GM18502 (cell line): Measurements from ENCODE around the gene MLLT11.

Experiments
- ATAC-seq: cut with Tn5 transposase; IDR thresholded peaks from one replicate; pipeline ENCODE4 v1.9.1; 2021; ENCODE audit warnings: mild to moderate bottlenecking; ENCODE audit not compliant: unreplicated experiment, poor library complexity

MLLT11 gene, protein sequence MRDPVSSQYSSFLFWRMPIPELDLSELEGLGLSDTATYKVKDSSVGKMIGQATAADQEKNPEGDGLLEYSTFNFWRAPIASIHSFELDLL

DNA sequence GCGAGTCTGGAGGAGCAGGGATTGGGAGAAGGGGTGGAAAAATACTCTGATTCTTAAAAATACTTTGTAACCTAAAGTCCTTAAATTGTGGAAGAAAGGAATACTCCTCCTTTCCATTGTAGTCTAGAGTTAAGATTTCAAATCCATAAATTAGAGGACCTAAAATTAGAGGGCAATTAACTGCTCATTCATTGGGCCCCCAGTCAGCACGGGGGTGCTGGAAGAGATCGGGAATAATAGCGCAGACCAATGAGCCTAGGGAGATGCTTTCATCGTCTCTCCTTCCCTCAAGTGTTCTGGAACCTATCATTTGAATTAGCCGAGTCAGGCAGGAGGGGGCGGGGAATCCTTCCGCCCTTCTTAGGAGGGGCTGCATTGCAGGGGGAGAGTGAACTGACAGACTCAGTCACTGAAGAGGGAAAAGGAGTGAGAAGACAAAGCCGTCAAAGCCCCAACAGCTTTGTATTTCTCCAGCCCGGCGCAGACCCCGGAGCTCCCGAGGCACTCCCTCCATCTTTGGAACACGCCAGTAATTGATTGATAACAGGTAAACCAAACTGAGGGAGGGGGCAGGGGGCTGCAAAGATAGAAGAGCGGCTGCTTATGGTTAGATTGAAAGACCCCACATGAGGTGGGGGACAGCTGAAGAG, at the start of gene MLLT11:
TSS of gene MLLT11 (plus strand) at position 391 of the 650 bp plus-strand sequence. CDS start 6,828 bp downstream, outside the sequence.
- no peak for ATAC-seq

DNA sequence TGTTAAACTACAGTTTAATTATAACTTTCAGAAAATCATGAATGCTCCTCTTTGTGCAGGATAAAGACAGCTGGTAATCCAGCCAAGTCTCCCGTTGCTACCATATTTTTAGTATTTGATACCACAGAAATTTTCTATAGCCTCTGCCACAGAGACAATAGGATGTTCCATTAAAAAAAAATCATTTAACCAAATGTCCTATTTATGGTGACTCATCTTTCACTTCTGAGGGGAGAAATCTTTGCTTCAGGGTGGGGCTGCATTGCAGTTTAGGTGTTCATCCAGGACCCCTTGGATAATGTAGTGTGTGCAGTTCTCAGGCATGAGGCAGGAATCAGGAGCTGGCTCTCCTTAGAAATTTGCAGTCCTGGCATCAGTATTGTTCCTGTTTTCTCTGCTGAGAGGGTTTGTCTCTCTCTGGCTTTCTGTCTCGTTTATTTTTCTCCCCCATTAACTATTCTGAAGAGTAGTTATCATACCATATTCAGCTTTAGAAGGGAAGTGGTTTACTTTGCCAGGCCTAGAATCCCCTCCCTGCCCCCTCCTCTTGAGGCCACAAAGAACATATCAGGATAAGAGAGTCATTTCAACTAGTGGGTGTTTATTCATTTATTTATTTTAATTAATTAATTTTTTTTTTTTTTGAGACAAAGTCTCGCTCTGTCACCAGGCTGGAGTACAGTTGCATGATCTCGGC, 48.9 kb upstream of the MLLT11 start:
- ATAC-seq = no peak

DNA sequence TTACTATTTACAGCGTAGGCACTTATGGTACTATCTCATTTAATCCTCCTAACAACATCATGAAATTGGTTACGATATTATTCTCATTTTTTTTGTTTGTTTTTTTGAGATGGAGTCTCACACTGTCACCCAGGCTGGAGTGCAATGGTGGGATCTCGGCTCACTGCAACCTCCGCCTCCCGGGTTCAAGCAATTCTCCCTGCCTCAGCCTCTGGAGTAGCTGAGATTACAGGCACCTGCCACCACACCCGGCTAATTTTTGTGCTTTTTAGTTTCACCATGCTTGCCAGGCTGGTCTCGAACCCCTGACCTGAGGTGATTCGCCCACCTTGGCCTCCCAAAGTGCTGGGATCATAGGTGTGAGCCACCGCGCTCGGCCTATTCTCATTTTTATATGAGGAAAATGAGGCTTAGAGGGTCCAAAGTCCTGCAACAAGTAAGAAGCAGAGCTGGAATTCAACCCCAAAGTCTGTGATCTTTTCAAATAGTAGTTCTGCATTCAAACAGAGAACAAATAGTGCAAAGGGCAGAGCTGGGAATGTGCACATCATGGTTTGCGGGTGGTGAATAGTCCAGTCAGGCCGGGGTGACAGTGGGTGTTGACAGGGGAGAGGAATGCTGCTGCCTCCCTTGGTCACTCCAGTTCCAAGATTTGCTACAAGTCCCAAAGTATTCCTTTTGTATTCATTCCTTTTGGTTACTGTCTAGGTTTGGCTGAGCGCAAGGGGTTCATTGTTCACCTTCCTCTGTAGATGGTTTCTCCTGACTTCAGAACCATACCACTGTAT, 47.3 kb upstream of the MLLT11 start:
- no peak for ATAC-seq

DNA sequence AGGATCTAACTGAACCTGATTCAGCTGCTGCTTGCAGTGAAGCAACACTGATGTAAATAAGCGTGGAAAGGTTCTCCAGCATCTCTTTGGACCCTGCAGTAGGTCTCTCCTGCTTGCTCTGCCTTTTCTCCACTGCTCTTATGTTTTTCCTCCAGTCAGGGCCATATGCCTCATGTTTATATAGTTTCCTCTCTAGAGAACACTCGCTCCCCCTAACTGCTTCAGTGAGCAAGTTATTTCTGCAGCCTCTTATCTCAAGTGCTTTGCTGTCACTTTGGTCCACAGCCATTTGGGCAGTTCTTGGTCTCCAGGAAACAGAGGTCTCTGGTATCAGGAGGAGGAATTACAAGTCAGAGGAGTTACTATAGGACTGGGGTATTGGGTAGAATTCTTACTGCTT, 46.7 kb upstream of the MLLT11 start:
- ATAC-seq = no peak

DNA sequence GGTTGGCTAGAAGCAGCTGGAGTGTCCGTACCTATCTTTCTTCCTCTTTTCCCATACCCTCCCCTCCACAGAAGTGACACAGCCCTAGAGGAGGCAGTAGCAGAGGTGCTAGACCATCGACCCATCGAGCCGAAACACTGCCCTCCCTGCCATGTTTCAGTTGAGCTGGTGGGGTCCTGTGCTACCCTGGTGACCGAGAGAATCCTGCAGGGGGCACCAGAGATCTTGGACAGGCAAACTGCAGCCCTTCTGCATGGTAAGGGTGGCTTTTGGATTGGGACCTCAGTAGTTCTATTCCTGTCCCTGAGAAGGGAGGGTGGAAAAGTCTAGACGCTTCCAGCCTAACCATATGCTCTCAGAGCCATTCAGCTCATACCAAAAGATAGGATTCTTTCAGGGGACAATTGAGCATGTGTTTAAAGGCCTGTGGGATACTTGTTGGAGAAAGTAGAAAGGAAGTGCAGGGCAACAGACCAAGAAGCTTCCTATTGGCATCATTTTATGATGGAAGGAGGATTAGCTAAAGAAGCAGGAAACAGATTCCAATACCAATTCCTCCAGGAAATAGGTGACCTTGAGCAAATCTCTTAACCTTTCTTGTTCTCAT, 35.6 kb upstream of the MLLT11 start:
- no peak for ATAC-seq

DNA sequence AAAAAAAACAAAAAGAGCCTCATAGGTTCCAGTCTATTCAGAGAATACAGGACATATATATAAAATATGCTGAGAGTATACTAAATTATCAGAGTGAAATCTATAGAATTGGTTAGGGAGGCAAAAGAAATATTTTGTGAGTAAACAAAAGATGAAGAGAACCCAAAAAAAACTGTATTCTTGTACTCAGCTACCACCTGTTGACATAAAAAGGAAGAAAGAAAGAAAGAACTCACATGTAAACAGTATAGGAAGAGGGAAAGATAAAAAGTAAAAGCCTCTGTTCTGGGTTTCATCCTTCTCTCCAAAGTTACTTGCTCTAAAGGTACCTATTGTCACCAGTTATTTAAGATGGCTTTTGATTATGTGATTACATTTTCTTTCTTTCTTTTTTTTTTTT, 33.7 kb upstream of the MLLT11 start:
- ATAC-seq = no peak

DNA sequence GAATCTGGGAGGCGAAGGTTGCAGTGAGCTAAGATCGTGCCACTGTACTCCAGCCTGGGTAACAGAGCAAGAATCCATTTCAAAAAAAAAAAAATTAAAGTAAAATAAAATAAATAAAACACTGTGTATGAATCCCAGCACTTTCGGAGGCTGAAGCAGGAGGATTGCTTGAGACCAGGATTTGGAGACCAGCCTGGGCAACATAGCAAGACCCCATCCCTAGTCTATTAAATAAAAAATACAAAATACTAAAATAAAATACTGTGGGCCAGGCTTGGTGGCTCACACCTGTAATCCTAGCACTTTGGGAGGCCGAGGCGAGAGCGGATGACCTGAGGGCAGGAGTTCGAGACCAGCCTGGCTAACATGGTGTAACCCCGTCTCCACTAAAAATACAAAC, 28.0 kb upstream of the MLLT11 start:
- ATAC-seq = no peak

DNA sequence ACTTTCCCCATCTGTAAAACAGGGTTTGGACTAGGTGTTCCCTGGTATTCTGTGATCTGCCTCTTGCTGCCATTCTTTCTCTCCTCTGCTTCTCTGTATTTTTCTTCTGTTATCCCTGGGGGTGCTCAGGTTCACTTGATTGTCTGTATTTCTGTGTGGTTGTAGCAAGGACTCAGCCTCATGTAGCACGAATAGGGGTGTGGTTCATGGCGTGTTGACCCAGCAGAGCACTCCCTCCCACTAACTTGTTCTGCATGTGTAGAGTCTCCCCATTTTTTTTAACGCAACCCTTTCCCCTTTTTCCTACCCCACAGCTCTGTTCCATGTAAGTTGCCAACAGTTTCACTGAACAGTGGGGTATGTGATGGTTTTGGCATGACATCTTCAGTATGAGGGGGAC, 25.0 kb upstream of the MLLT11 start:
- ATAC-seq = no peak

DNA sequence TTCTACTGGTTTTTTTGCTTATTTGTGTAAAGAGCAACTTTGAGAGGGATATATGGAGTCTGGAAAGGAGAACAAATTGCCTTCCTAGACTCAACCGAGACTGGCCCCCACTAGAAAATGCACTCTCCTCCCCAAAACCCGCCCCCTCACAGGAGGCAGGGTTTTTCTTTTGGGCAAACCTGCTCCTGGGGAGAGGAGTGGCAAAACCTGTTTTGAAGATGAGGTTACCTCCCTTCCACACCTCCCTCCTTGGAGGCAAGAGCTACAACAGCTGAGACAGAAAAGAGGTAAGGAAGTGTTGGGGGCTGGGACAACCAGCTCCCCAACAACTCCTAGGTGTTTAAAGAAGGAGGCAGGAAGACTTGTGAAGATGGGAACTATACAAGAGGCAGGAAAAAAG, 23.8 kb upstream of the MLLT11 start, which contains the start of gene BNIPL:
TSS of gene BNIPL (plus strand) at position 231 of the 400 bp plus-strand sequence. CDS start at position 371, 140 bp downstream.
- no peak for ATAC-seq

DNA sequence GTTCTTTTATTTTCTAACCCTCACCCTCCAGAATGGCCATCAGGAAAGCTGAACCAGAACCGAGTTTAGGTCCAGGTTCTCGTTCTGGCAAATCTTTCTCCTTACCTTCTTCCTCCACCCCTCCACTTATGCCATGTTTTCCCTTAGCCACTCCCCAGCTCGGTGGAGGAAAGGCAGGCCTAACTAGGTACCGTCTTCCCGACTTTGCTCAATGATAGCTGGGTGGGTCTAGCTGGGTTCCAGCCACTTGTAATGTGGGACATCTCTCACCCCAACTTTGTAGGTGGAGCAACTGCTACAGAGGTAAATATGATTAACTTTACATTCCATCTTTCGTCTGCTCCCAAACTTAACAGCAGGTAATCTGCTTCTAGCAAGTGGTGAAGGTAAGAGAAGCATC, 23.2 kb upstream of the MLLT11 start:
- no peak for ATAC-seq

DNA sequence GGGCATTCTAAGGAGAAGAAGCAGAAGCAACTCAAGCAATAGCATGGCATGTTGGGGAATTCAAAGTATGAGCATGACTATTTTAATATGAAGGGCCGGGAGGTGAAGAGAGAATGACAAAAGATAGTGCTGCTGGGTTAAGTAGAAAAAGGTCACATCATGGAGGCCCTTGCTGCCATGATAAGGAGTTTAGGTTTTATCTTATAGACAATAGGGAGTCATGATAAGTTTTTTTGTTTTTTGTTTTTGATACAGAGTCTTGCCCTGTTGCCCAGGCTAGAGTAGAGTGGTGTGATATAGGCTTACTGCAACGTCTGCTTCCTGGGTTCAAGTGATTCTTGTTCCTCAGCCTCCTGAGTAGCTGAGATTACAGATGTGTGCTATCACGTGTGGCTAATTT, 20.7 kb upstream of the MLLT11 start:
- ATAC-seq = no peak

DNA sequence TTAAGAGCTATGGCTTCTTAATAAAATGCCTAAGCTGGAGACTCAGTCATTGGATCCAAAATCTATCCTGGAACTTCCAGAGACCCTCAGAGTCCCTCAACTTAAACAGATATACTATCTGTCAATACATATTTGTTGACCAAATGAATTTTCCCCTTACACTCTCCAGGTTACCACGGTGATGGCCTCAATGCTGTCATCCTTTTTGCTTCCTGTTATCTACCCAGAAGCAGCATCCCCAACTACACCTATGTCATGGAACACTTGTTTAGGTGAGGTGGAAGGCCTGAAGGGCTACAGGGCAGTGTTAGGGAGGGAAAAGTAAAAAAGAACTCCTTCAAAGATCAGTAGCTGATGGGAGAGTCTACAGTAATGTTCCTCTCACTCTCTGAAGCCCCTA, 17.0 kb upstream of the MLLT11 start:
- ATAC-seq = no peak

DNA sequence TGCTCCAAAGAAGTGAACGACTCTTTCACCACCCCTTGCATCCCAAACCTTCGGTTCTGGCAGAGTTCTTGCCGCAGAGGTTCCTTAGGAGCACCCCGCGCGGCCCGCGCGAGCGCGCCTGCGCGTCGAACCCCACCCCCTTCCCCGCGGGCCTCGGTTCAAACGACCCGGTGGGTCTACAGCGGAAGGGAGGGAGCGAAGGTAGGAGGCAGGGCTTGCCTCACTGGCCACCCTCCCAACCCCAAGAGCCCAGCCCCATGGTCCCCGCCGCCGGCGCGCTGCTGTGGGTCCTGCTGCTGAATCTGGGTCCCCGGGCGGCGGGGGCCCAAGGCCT, 12.6 kb upstream of the MLLT11 start, which contains the start of gene C1orf56:
TSS of gene C1orf56 (plus strand) at position 161 of the 334 bp plus-strand sequence. CDS start at position 258, 97 bp downstream.
- peak; percentile 57 for ATAC-seq

DNA sequence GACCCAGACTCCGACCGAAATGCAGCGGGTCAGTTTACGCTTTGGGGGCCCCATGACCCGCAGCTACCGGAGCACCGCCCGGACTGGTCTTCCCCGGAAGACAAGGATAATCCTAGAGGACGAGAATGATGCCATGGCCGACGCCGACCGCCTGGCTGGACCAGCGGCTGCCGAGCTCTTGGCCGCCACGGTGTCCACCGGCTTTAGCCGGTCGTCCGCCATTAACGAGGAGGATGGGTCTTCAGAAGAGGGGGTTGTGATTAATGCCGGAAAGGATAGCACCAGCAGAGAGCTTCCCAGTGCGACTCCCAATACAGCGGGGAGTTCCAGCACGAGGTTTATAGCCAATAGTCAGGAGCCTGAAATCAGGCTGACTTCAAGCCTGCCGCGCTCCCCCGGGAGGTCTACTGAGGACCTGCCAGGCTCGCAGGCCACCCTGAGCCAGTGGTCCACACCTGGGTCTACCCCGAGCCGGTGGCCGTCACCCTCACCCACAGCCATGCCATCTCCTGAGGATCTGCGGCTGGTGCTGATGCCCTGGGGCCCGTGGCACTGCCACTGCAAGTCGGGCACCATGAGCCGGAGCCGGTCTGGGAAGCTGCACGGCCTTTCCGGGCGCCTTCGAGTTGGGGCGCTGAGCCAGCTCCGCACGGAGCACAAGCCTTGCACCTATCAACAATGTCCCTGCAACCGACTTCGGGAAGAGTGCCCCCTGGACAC, 12.1 kb upstream of the MLLT11 start:
- ATAC-seq = peak; percentile 63

DNA sequence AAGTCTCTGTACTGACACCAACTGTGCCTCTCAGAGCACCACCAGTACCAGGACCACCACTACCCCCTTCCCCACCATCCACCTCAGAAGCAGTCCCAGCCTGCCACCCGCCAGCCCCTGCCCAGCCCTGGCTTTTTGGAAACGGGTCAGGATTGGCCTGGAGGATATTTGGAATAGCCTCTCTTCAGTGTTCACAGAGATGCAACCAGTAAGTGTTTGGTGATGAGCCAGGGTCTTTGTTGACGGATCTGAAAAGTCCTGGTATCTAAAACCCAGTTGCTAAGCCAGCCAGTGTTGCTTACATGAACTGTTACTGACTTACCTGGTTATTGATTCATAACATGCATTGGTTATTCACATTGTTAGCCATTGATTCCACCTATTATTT, 11.6 kb upstream of the MLLT11 start:
- no peak for ATAC-seq

DNA sequence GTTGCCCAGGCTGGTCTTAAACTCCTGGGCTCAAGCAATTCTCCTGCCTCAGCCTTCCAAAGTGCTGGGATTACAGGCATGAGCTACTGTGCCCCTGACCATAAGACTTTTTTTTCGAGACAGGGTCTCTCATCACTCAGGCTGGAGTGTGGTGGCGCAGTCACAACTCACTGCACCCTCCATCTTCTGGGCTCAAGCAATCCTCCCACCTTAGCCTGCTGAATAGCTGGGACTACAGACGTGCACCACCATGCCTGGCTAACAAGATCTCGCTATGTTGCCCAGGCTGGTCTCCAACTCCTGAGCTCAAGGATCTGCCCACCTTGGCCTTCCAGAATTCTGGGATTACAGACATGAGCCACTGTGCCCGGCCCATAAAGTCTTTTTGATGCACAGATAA, 10.7 kb upstream of the MLLT11 start:
- no peak for ATAC-seq

DNA sequence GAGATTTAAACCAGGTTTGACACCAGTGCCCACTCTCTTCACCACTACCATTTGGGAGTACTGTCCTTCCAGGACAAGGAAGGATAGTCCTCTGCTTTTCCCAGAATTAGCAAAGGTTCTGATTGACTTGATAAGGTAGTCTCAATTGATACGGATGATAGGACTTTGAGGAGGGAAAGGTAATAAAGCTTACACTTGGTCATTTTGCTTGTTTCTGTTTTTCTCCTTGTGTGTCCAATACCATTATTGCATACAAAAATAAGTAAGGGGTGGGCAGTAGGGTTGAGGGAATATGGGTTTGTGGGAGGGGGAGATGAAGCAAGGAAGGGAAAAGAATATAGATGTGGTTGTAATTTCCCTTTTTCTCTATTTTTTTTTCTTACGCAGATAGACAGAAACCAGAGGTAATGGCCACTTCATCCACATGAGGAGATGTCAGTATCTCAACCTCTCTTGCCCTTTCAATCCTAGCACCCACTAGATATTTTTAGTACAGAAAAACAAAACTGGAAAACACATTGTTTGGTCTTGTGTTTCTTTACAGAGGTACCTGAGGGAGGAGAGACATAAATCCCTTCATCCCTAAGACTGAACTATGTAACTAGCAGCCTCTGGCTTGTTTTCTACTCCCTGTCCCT, 10.0 kb upstream of the MLLT11 start:
- no peak for ATAC-seq

DNA sequence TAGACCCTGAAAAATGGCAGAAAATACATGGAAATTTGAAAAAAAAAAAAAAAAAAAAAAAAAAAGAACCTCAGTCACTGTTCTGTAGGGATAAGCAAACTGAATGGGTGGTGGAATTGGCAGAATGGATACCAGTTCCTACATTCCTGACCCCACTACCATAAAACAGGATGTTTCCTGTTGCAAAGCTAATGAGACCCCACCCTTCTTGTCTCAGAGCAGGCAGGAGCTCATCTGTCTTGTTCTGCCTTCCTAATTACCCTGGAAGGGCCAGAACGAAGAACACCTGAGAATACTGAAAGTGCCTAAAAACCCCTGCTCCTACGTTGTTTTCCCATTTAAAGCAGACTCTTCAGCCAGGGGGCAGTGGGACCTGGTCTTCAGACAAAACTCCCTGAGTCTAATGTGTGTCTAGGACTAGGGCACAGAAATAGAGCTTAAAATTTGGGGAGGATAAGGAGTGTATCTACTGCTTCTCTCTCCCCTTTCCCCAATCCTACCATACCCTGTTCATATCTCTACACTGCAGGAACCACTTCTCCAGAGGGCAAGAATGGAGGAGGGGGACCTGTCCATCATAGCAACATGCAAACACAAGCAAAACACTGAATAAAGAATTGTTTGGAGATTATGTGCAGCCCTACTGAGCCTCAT, 8.7 kb upstream of the MLLT11 start:
- ATAC-seq = no peak

DNA sequence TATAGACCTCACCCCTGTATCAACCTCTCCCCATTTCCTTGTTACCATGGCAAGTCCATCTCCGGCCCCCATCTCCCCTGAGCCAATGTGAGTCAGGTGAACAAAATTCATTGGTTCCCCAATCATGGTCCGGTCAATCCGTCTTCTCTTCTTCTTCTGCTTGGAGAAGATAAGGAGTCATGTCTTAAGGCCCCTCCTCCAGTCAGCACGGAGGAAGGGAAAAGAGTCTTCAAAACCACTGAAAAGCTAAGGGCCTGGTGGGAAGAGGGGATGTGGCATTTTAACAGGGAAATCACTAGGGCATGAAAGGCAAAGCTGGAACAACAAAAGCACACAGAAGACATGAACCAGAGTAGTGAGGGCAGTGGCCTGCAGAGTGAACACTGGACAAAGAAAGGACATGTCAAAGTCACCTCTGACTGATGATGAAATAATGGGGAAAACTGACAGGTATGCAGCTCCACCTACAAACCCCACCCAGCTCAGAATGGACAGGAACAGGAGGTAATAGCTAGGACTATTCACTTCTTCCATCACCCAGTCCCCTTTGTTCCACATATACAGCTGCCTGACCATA, 5.1 kb upstream of the MLLT11 start:
- ATAC-seq = no peak
